WERI-Rb-1 (cell line): Measurements from ENCODE around the gene DHCR7.

Source experiments
- DNase-seq: peaks from one replicate; pipeline ENCODE4 v3.0.0-alpha.2; 2020
- H3K27ac ChIP-seq: fragments of 250-450 bp; sonication (Bioruptor Pico); 2 replicates; pipeline ENCODE4 v1.5.1; 2020; ENCODE audit warnings: mild to moderate bottlenecking, moderate library complexity
- H3K27me3 ChIP-seq: fragments of 250-450 bp; sonication (Bioruptor Pico); 2 replicates; pipeline ENCODE4 v1.5.1; 2021; ENCODE audit warnings: mild to moderate bottlenecking, low read depth, moderate library complexity; ENCODE audit not compliant: insufficient read depth, severe bottlenecking
- H3K36me3 ChIP-seq: fragments of 250-450 bp; sonication (Bioruptor Pico); 2 replicates; pipeline ENCODE4 v1.5.1; 2020; ENCODE audit warnings: mild to moderate bottlenecking, moderate library complexity
- H3K4me3 ChIP-seq: 2 replicates; pipeline ENCODE4 v1.5.1; 2011; ENCODE audit warnings: low read depth, mild to moderate bottlenecking, control low read depth, low read length
- H3K9me3 ChIP-seq: fragments of 250-450 bp; sonication (Bioruptor Pico); 2 replicates; pipeline ENCODE4 v1.5.1; 2021; ENCODE audit warnings: mild to moderate bottlenecking, moderate library complexity; ENCODE audit not compliant: severe bottlenecking
- CTCF ChIP-seq: IDR thresholded peaks from 2 replicates; pipeline ENCODE4 v1.5.1; 2011; ENCODE audit warnings: low read depth, mild to moderate bottlenecking, control low read depth, inconsistent platforms, low read length

DHCR7 gene

GRCh38 chr11:71399341-71399740 is 48.9 kb downstream of the DHCR7 start:
- no peak for TF ChIP-seq CTCF
- H3K4me3 ChIP-seq, result no peak overlapping the region

DNA sequence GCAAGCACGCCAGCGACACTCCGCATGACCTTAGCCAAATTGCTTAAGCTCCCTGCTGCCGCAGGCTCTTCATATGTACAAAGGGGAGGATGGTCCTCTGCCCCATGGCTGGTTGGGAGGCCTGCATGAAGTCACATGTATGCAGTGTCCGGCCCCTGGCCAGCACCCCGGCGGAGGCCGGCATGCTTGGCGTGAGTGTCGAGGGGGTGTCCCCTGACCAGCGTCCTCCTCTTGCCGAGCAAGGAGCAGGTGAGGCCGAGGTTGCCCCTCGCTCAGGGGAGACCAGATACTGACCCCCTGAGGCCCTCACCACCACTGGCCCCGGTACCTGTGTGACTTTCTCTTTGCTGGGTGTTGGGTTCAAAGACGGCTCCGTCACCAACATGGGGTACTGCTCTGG is 50.2 kb downstream of the DHCR7 start:
- H3K27ac ChIP-seq, result no peak overlapping the region
- no peaks in the 10 kb centered on the region for H3K27me3 ChIP-seq
- H3K36me3 ChIP-seq, result no peaks in the 10 kb centered on the region
- H3K4me3 ChIP-seq, result no peak overlapping the region
- H3K9me3 ChIP-seq, result no peaks in the 10 kb centered on the region
- DNase-seq, result no peak
- TF ChIP-seq CTCF, result no peak

More at GRCh38 chr11:71399341-71399740, 48.9 kb downstream of the DHCR7 start:
- DNase-seq, result no peak
- Histone ChIP-seq H3K9me3 (no peaks in the 10 kb centered on the region), H3K27ac (no peak overlapping the region), H3K36me3 (no peaks in the 10 kb centered on the region), H3K27me3 (no peaks in the 10 kb centered on the region)

DNA sequence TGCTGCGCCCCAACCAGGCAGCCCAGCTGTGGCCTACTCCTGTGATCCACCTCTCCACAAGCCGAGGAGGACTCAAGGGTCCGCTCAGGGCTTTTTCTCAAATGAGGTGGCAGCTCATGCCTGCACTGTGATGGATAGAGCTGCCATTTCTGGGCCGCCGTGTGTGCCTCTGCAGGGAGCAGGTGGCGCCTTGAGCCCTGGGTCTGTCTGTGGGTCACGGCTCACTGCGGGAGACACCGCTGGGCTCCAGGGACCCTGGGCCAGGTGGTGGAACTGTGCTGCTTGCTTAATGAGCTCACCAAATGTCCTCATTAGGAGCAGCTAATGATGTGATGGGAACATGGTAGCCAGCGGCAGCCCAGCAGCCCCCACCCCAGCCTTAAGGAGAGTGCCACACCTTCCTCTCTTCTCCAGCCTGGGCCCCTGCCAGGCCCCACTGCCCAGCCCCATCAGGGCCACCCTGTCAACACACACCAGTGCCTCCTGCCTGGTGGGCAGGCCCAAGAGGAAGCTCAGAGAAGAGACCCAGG is 50.8 kb downstream of the DHCR7 start:
- TF ChIP-seq CTCF, result no peak
- H3K9me3 ChIP-seq, result no peaks in the 10 kb centered on the region
- no peak overlapping the region for H3K4me3 ChIP-seq
- no peaks in the 10 kb centered on the region for H3K36me3 ChIP-seq
- no peaks in the 10 kb centered on the region for H3K27me3 ChIP-seq
- no peak overlapping the region for H3K27ac ChIP-seq
- no peak for DNase-seq

DNA sequence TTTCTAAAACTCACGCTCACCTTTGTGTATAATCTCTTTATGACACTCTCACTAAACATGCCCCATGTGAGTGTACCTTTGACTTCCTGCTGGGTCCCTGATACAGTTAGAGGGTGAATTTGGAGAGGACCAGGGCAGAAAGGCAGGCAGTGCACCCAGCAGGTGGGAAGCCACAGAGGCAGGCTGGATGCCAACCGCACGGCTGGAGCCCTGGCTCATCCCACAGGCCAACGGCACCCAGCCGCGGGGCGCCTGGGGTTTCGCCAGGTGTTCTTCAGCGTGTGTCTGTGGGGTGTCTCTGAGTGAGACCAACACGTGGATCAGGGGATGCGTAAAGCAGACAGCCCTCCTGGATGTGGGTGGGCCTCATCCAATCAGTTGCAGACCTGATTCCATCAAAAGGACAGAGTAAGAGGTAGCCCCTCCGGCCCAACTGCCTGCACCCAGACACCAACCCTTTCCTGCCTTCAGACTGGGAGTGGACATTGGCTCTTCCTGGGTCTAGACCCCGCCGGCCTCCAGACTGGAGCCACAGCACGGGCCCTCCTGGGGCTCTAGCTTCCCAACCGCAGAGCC is 51.6 kb downstream of the DHCR7 start:
- TF ChIP-seq CTCF, result no peak
- no peak overlapping the region for H3K27ac ChIP-seq
- DNase-seq, result no peak
- no peaks in the 10 kb centered on the region for H3K9me3 ChIP-seq
- H3K36me3 ChIP-seq, result no peaks in the 10 kb centered on the region
- no peaks in the 10 kb centered on the region for H3K27me3 ChIP-seq
- H3K4me3 ChIP-seq, result no peak overlapping the region

- no peak for DNase-seq
- Histone ChIP-seq H3K36me3 (no peaks in the 10 kb centered on the region), H3K9me3 (no peaks in the 10 kb centered on the region), H3K27ac (no peak overlapping the region), H3K4me3 (no peak overlapping the region), H3K27me3 (no peaks in the 10 kb centered on the region)
- no peak for TF ChIP-seq CTCF
Measured at GRCh38 chr11:71395774-71396173, 52.4 kb downstream of the DHCR7 start.

- Histone ChIP-seq H3K9me3 (no peaks in the 10 kb centered on the region), H3K4me3 (no peak overlapping the region), H3K27ac (peak overlapping the region; percentile 55), H3K27me3 (no peaks in the 10 kb centered on the region), H3K36me3 (no peaks in the 10 kb centered on the region)
- TF ChIP-seq CTCF, result no peak
- no peak for DNase-seq
Measured at GRCh38 chr11:71395263-71395560, 53.0 kb downstream of the DHCR7 start.
